ENCODE measurements around the gene LMAN2. TPM values are rescaled to one million over a fixed set of nuclear protein-coding genes. Genes with fewer than 3 reads are reported as not detected.

LMAN2 gene
- total and polyA plus RNA-seq, 2 experiments from 2014 or later, result 153 to 227 TPM

GRCh38 chr5:177313561-177314259 is 37.8 kb downstream of the LMAN2 start:
- ATAC-seq (no peak), DNase-seq (ENCODE audit: low spot score) (no peak)
- Histone ChIP-seq H3K9me2 (ENCODE audit: insufficient read depth) (no peaks in the 10 kb centered on the region), H2AFZ (no peak overlapping the region), H3K36me3 (ENCODE audit: insufficient read depth) (no peaks in the 10 kb centered on the region), H3F3A (replicated peaks; ENCODE audit: low read depth) (peaks cover 12% of the 10 kb centered on the region), H3K4me2 (no peak overlapping the region), H3K79me2 (replicated peaks; ENCODE audit: insufficient read depth) (no peaks in the 10 kb centered on the region), H3K4me1 (ENCODE audit: insufficient read depth) (peaks cover 12% of the 10 kb centered on the region), H3K27me3 (ENCODE audit: insufficient read depth) (no peaks in the 10 kb centered on the region), H4K20me1 (replicated peaks; ENCODE audit: insufficient read depth) (peaks cover 11% of the 10 kb centered on the region; the same call in 1 of the 2 replicates), H3K27ac (ENCODE audit: low read depth) (no peak overlapping the region), H3K4me3 (no peak overlapping the region)
- no peak for TF ChIP-seq NANOG (IDR thresholded peaks at IDR 0.05; ENCODE audit: borderline replicate concordance)
- no peak for TF ChIP-seq CREB1 (CRISPR knock-in tag; IDR thresholded peaks at IDR 0.05; ENCODE audit: low read depth)
- TF ChIP-seq POLR2AphosphoS5 (IDR thresholded peaks at IDR 0.05; ENCODE audit: low read depth), result no peak
- no peak for TF ChIP-seq CTCF (conservative IDR thresholded peaks at IDR 0.05; ENCODE audit: low read depth in 2 of 2)
- H3K4me1 Mint-ChIP-seq, result peaks cover 23% of the 10 kb centered on the region
- H3K9me3 Mint-ChIP-seq, result no peaks in the 10 kb centered on the region; the same call in 2 of the 3 replicates
- no peaks in the 10 kb centered on the region; the same call in 2 of the 3 replicates for H3K36me3 Mint-ChIP-seq (ENCODE audit: low read depth)
- H3K4me3 Mint-ChIP-seq, result no peak overlapping the region
- H3K27ac Mint-ChIP-seq, result no peak overlapping the region
- peaks cover 23% of the 10 kb centered on the region for H3K27me3 Mint-ChIP-seq (ENCODE audit: insufficient read depth, low read depth, poor library complexity)

- Histone ChIP-seq H3K79me2 (replicated peaks; ENCODE audit: insufficient read depth) (no peaks in the 10 kb centered on the region), H3K27ac (ENCODE audit: low read depth) (peak overlapping the region; percentile 11; the same call in 1 of the 2 replicates), H3K9me2 (ENCODE audit: insufficient read depth) (no peaks in the 10 kb centered on the region), H3K4me2 (peak overlapping the region; percentile 90), H4K20me1 (replicated peaks; ENCODE audit: insufficient read depth) (peaks cover 11% of the 10 kb centered on the region; the same call in 1 of the 2 replicates), H3K27me3 (ENCODE audit: insufficient read depth) (no peaks in the 10 kb centered on the region), H3K4me3 (peak overlapping the region; percentile 69), H3K36me3 (ENCODE audit: insufficient read depth) (no peaks in the 10 kb centered on the region), H2AFZ (peak overlapping the region; percentile 67; the same call in 1 of the 2 replicates), H3K4me1 (ENCODE audit: insufficient read depth) (peaks cover 12% of the 10 kb centered on the region), H3F3A (replicated peaks; ENCODE audit: low read depth) (peaks cover 12% of the 10 kb centered on the region)
- peaks cover 17% of the 10 kb centered on the region for H3K27me3 Mint-ChIP-seq (ENCODE audit: insufficient read depth, low read depth, poor library complexity)
- no peak overlapping the region for H3K27ac Mint-ChIP-seq
- TF ChIP-seq CTCF (conservative IDR thresholded peaks at IDR 0.05; ENCODE audit: low read depth in 2 of 2), result peak in 1 of 2 experiments; percentile 43; a peak in 3 of 4 replicates
- no peak for TF ChIP-seq EZH2phosphoT487 (IDR thresholded peaks at IDR 0.05; ENCODE audit: unreplicated experiment)
- no peak for TF ChIP-seq ETS1 (IDR thresholded peaks at IDR 0.05)
- DNase-seq (ENCODE audit: low spot score) (peak; percentile 72), ATAC-seq (peak; percentile 10)
- H3K36me3 Mint-ChIP-seq (ENCODE audit: low read depth), result no peaks in the 10 kb centered on the region; the same call in 2 of the 3 replicates
- no peaks in the 10 kb centered on the region; the same call in 2 of the 3 replicates for H3K9me3 Mint-ChIP-seq
- H3K4me1 Mint-ChIP-seq, result peaks cover 18% of the 10 kb centered on the region
- peak overlapping the region; percentile 75 for H3K4me3 Mint-ChIP-seq
Measured at GRCh38 chr5:177312649-177313181, 38.8 kb downstream of the LMAN2 start.

All from GM23338 (cell line).